Measurements from ENCODE around the gene DALRD3. TPM values are rescaled to one million over a fixed set of nuclear protein-coding genes. Genes with fewer than 3 reads are reported as not detected.

DALRD3 gene
- total and polyA plus RNA-seq, 8 donors: 2.3 to 74.1 (median 38.2) TPM

- TF ChIP-seq POLR2AphosphoS5 (IDR thresholded peaks at IDR 0.05) (no peak), EP300 (IDR thresholded peaks at IDR 0.05) (no peak), POLR2A (IDR thresholded peaks at IDR 0.05) (no peak)
- intact Hi-C loops (cut with DNase I; ENCODE audit: low total_unique reads): no loop called here
- no peak overlapping the region for H3K4me3 ChIP-seq
- 88 to 100% (median 97%) methylated on average over 2 of the region's 2 CpGs for WGBS, 5 donors
- no peaks in the 10 kb centered on the region for H3K9me3 ChIP-seq
- H3K27ac ChIP-seq: no peak overlapping the region
- H3K36me3 ChIP-seq: peaks cover 31 to 94% (median 90%) of the 10 kb centered on the region in 4 donors
- DNase-seq: no peak
- no peaks in the 10 kb centered on the region for H3K27me3 ChIP-seq
- peaks cover 0 to 11% (median 0%) of the 10 kb centered on the region in 4 donors for H3K4me1 ChIP-seq
Observed at GRCh38 chr3:49054344-49054862, 36.0 kb upstream of the DALRD3 start.

GRCh38 chr3:49053543-49053942, 35.2 kb upstream of the DALRD3 start:
- TF ChIP-seq POLR2AphosphoS5 (IDR thresholded peaks at IDR 0.05) (no peak), CTCF (IDR thresholded peaks at IDR 0.05) (no peak), EP300 (IDR thresholded peaks at IDR 0.05) (no peak), POLR2A (IDR thresholded peaks at IDR 0.05) (no peak)
- no peak for DNase-seq
- Histone ChIP-seq H3K4me3 (no peak overlapping the region), H3K4me1 (peaks cover 0 to 11% (median 0%) of the 10 kb centered on the region in 4 donors), H3K9me3 (no peaks in the 10 kb centered on the region), H3K27ac (no peak overlapping the region), H3K36me3 (peaks cover 31 to 97% (median 89%) of the 10 kb centered on the region in 4 donors), H3K27me3 (no peaks in the 10 kb centered on the region)
- intact Hi-C loops (cut with DNase I; ENCODE audit: low total_unique reads): no loop called here
- 93 to 100% (median 94%) methylated on average over 1 of the region's 1 CpG for WGBS, 5 donors

- DNase-seq: no peak
- intact Hi-C loops (cut with DNase I; ENCODE audit: low total_unique reads): no loop called here
- H3K4me1 ChIP-seq: no peaks in the 10 kb centered on the region
- H3K36me3 ChIP-seq: peaks cover 52 to 100% (median 97%) of the 10 kb centered on the region in 4 donors
- no peaks in the 10 kb centered on the region for H3K27me3 ChIP-seq
- WGBS, 5 donors: 93 to 100% (median 94%) methylated on average over 3 of the region's 3 CpGs
- no peaks in the 10 kb centered on the region for H3K9me3 ChIP-seq
- H3K4me3 ChIP-seq: no peak overlapping the region
- no peak for TF ChIP-seq POLR2A (IDR thresholded peaks at IDR 0.05)
- no peak overlapping the region for H3K27ac ChIP-seq
Observed at GRCh38 chr3:49035281-49035680, 16.9 kb upstream of the DALRD3 start.

- peaks cover 0 to 5% (median 2%) of the 10 kb centered on the region in 4 donors for H3K4me1 ChIP-seq
- intact Hi-C loops (cut with DNase I; ENCODE audit: low total_unique reads): no loop called here
- DNase-seq: no peak
- H3K27ac ChIP-seq: no peak overlapping the region
- H3K9me3 ChIP-seq: no peaks in the 10 kb centered on the region
- no peak for TF ChIP-seq CTCF (IDR thresholded peaks at IDR 0.05)
- TF ChIP-seq EP300 (IDR thresholded peaks at IDR 0.05): no peak
- no peak for TF ChIP-seq POLR2A (IDR thresholded peaks at IDR 0.05)
- no peak for TF ChIP-seq POLR2AphosphoS5 (IDR thresholded peaks at IDR 0.05)
- WGBS, 5 donors: 85 to 94% (median 90%) methylated on average over 2 of the region's 2 CpGs
- peaks cover 52 to 99% (median 95%) of the 10 kb centered on the region in 4 donors for H3K36me3 ChIP-seq
- H3K4me3 ChIP-seq: no peak overlapping the region
- no peaks in the 10 kb centered on the region for H3K27me3 ChIP-seq
Observed at GRCh38 chr3:49034650-49035049, 16.3 kb upstream of the DALRD3 start.

GRCh38 chr3:49032646-49033304, 14.4 kb upstream of the DALRD3 start:
- H3K4me1 ChIP-seq: peaks cover 12 to 24% (median 19%) of the 10 kb centered on the region in 4 donors
- H3K27ac ChIP-seq: no peak overlapping the region
- intact Hi-C loops (cut with DNase I; ENCODE audit: low total_unique reads): no loop called here
- no peaks in the 10 kb centered on the region for H3K9me3 ChIP-seq
- DNase-seq: peak in 1 of 2 donors; percentile 10
- no peak for TF ChIP-seq POLR2A (IDR thresholded peaks at IDR 0.05)
- no peak overlapping the region for H3K4me3 ChIP-seq
- H3K27me3 ChIP-seq: no peaks in the 10 kb centered on the region
- peaks cover 39 to 80% (median 78%) of the 10 kb centered on the region in 4 donors for H3K36me3 ChIP-seq
- 85 to 91% (median 91%) methylated on average over 6 of the region's 6 CpGs for WGBS, 5 donors

- H3K27me3 ChIP-seq: no peaks in the 10 kb centered on the region
- peak in 1 of 2 donors; percentile 16 for DNase-seq
- H3K27ac ChIP-seq: peak overlapping the region in 2 of 5 donors; percentile 97 to 98
- intact Hi-C loops (cut with DNase I; ENCODE audit: low total_unique reads): no loop called here
- H3K4me1 ChIP-seq: peaks cover 12 to 42% (median 26%) of the 10 kb centered on the region in 4 donors
- no peaks in the 10 kb centered on the region for H3K9me3 ChIP-seq
- 85 to 90% (median 85%) methylated on average over 6 of the region's 6 CpGs for WGBS, 5 donors
- H3K36me3 ChIP-seq: peaks cover 54 to 79% (median 76%) of the 10 kb centered on the region in 4 donors
- no peak overlapping the region for H3K4me3 ChIP-seq
- TF ChIP-seq POLR2AphosphoS5 (IDR thresholded peaks at IDR 0.05) (no peak), EP300 (IDR thresholded peaks at IDR 0.05) (no peak), CTCF (IDR thresholded peaks at IDR 0.05) (no peak), POLR2A (IDR thresholded peaks at IDR 0.05) (no peak)
Observed at GRCh38 chr3:49030321-49030720, 11.9 kb upstream of the DALRD3 start.

All from stomach (tissue), 9 donors.